Measurements from ENCODE around the gene TLCD3A.

The TLCD3A gene

GRCh38 chr17:718075-718474 lies 14.3 kb upstream of the TLCD3A start:
- H4K8ac ChIP-seq (ENCODE audit: low read depth, low read length) = no peak overlapping the region
- no peak for DNase-seq
- no peak overlapping the region for H3K23ac ChIP-seq (ENCODE audit: low read length)
- H3K18ac ChIP-seq (ENCODE audit: low read length) = no peak overlapping the region
- H3K4me1 ChIP-seq (ENCODE audit: control insufficient read depth, low read depth, low read length) = no peaks in the 10 kb centered on the region
- no peak overlapping the region for H2BK120ac ChIP-seq (ENCODE audit: low read depth, low read length)
- WGBS (ENCODE audit: extremely low coverage, insufficient coverage, low lambda C conversion rate) = no CpG with 5 or more reads among the region's 5 CpGs
- H3K36me3 ChIP-seq (ENCODE audit: control insufficient read depth, insufficient read depth, low read length) = no peaks in the 10 kb centered on the region
- no peak overlapping the region for H3K27ac ChIP-seq (ENCODE audit: low read depth, low read length)
- no peak overlapping the region for H2AK5ac ChIP-seq (ENCODE audit: low read length)
- no peak overlapping the region for H3K4ac ChIP-seq (ENCODE audit: low read depth, low read length)
- no peaks in the 10 kb centered on the region for H3K27me3 ChIP-seq (ENCODE audit: insufficient read depth, low read length, poor library complexity)
- no peak overlapping the region for H4K5ac ChIP-seq (ENCODE audit: low read length)
- H3K79me2 ChIP-seq (ENCODE audit: control insufficient read depth, insufficient read depth, low read length) = peaks cover 5% of the 10 kb centered on the region
- no peak overlapping the region for H3K56ac ChIP-seq (ENCODE audit: low read length)
- no peak overlapping the region for H2BK15ac ChIP-seq (replicated peaks; ENCODE audit: low read depth)
- no peak overlapping the region for H3K9ac ChIP-seq (ENCODE audit: low read length)
- H3K4me2 ChIP-seq (ENCODE audit: low read length) = no peak overlapping the region
- peaks cover 3% of the 10 kb centered on the region for H3K79me1 ChIP-seq (ENCODE audit: low read length)
- no peak overlapping the region for H3K4me3 ChIP-seq (ENCODE audit: low read length)
- no peak overlapping the region for H2BK5ac ChIP-seq (ENCODE audit: low read length)

GRCh38 chr17:720706-721539 lies 11.5 kb upstream of the TLCD3A start:
- H2BK15ac ChIP-seq (replicated peaks; ENCODE audit: low read depth) = no peak overlapping the region
- H3K79me2 ChIP-seq (ENCODE audit: control insufficient read depth, insufficient read depth, low read length) = no peaks in the 10 kb centered on the region
- H3K4me1 ChIP-seq (ENCODE audit: control insufficient read depth, low read depth, low read length) = no peaks in the 10 kb centered on the region
- no peak overlapping the region for H4K8ac ChIP-seq (ENCODE audit: low read depth, low read length)
- H3K56ac ChIP-seq (ENCODE audit: low read length) = no peak overlapping the region
- H2AK5ac ChIP-seq (ENCODE audit: low read length) = no peak overlapping the region
- no peaks in the 10 kb centered on the region for H3K79me1 ChIP-seq (ENCODE audit: low read length)
- no peak overlapping the region for H2BK5ac ChIP-seq (ENCODE audit: low read length)
- H3K27ac ChIP-seq (ENCODE audit: low read depth, low read length) = no peak overlapping the region
- no peak overlapping the region for H3K4me3 ChIP-seq (ENCODE audit: low read length)
- H2BK120ac ChIP-seq (ENCODE audit: low read depth, low read length) = no peak overlapping the region
- no peak overlapping the region for H3K4ac ChIP-seq (ENCODE audit: low read depth, low read length)
- H3K23ac ChIP-seq (ENCODE audit: low read length) = no peak overlapping the region
- WGBS (ENCODE audit: extremely low coverage, insufficient coverage, low lambda C conversion rate) = no CpG with 5 or more reads among the region's 13 CpGs
- no peak overlapping the region for H3K9ac ChIP-seq (ENCODE audit: low read length)
- H3K18ac ChIP-seq (ENCODE audit: low read length) = no peak overlapping the region
- H3K36me3 ChIP-seq (ENCODE audit: control insufficient read depth, insufficient read depth, low read length) = no peaks in the 10 kb centered on the region
- DNase-seq = no peak
- H3K4me2 ChIP-seq (ENCODE audit: low read length) = no peak overlapping the region
- no peak overlapping the region for H4K5ac ChIP-seq (ENCODE audit: low read length)
- H3K27me3 ChIP-seq (ENCODE audit: insufficient read depth, low read length, poor library complexity) = no peaks in the 10 kb centered on the region

- H2BK15ac ChIP-seq (replicated peaks; ENCODE audit: low read depth) = no peak overlapping the region
- peaks cover 2% of the 10 kb centered on the region for H3K4me1 ChIP-seq (ENCODE audit: control insufficient read depth, low read depth, low read length)
- H4K8ac ChIP-seq (ENCODE audit: low read depth, low read length) = no peak overlapping the region
- no peaks in the 10 kb centered on the region for H3K79me1 ChIP-seq (ENCODE audit: low read length)
- H4K5ac ChIP-seq (ENCODE audit: low read length) = no peak overlapping the region
- H2BK5ac ChIP-seq (ENCODE audit: low read length) = no peak overlapping the region
- H2BK120ac ChIP-seq (ENCODE audit: low read depth, low read length) = no peak overlapping the region
- H3K27me3 ChIP-seq (ENCODE audit: insufficient read depth, low read length, poor library complexity) = no peaks in the 10 kb centered on the region
- H3K56ac ChIP-seq (ENCODE audit: low read length) = no peak overlapping the region
- H2AK5ac ChIP-seq (ENCODE audit: low read length) = no peak overlapping the region
- WGBS (ENCODE audit: extremely low coverage, insufficient coverage, low lambda C conversion rate) = no CpG with 5 or more reads among the region's 5 CpGs
- no peaks in the 10 kb centered on the region for H3K79me2 ChIP-seq (ENCODE audit: control insufficient read depth, insufficient read depth, low read length)
- no peak overlapping the region for H3K23ac ChIP-seq (ENCODE audit: low read length)
- no peak overlapping the region for H3K9ac ChIP-seq (ENCODE audit: low read length)
- no peak for DNase-seq
- no peak overlapping the region for H3K27ac ChIP-seq (ENCODE audit: low read depth, low read length)
- H3K4ac ChIP-seq (ENCODE audit: low read depth, low read length) = no peak overlapping the region
- no peak overlapping the region for H3K4me3 ChIP-seq (ENCODE audit: low read length)
- H3K36me3 ChIP-seq (ENCODE audit: control insufficient read depth, insufficient read depth, low read length) = no peaks in the 10 kb centered on the region
- no peak overlapping the region for H3K18ac ChIP-seq (ENCODE audit: low read length)
- H3K4me2 ChIP-seq (ENCODE audit: low read length) = no peak overlapping the region
Measured at GRCh38 chr17:721540-721937, 10.9 kb upstream of the TLCD3A start.

DNA sequence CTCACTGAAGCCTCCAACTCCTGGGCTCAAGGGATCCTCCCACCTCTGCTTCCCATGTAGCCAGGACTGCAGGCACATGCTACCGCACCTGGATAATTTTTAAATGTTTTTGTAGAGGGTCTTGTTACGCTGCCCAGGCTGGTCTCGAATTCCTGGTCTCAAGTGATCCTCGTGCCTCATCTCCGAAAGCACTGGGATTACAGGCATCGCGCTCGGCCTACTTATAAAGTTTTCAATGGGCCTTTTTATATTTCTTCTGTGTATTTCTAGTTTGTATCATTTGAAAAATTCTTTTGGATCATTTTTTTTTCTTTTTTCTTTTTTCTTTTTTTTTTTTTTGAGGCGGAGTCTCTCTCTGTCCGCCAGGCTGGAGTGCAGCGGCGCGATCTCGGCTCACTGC lies 7.3 kb upstream of the TLCD3A start:
- no peak overlapping the region for H4K8ac ChIP-seq (ENCODE audit: low read depth, low read length)
- H3K36me3 ChIP-seq (ENCODE audit: control insufficient read depth, insufficient read depth, low read length) = no peaks in the 10 kb centered on the region
- no peak overlapping the region for H2BK120ac ChIP-seq (ENCODE audit: low read depth, low read length)
- H3K4me2 ChIP-seq (ENCODE audit: low read length) = no peak overlapping the region
- H3K27ac ChIP-seq (ENCODE audit: low read depth, low read length) = no peak overlapping the region
- no peak overlapping the region for H3K4me3 ChIP-seq (ENCODE audit: low read length)
- no peak overlapping the region for H2AK5ac ChIP-seq (ENCODE audit: low read length)
- no CpG with 5 or more reads among the region's 14 CpGs for WGBS (ENCODE audit: extremely low coverage, insufficient coverage, low lambda C conversion rate)
- H3K79me1 ChIP-seq (ENCODE audit: low read length) = no peaks in the 10 kb centered on the region
- peaks cover 4% of the 10 kb centered on the region for H3K4me1 ChIP-seq (ENCODE audit: control insufficient read depth, low read depth, low read length)
- H3K18ac ChIP-seq (ENCODE audit: low read length) = no peak overlapping the region
- H3K9ac ChIP-seq (ENCODE audit: low read length) = no peak overlapping the region
- no peak overlapping the region for H2BK5ac ChIP-seq (ENCODE audit: low read length)
- DNase-seq = no peak
- no peaks in the 10 kb centered on the region for H3K27me3 ChIP-seq (ENCODE audit: insufficient read depth, low read length, poor library complexity)
- no peak overlapping the region for H3K4ac ChIP-seq (ENCODE audit: low read depth, low read length)
- H3K56ac ChIP-seq (ENCODE audit: low read length) = no peak overlapping the region
- H4K5ac ChIP-seq (ENCODE audit: low read length) = no peak overlapping the region
- H3K23ac ChIP-seq (ENCODE audit: low read length) = no peak overlapping the region
- H2BK15ac ChIP-seq (replicated peaks; ENCODE audit: low read depth) = no peak overlapping the region
- no peaks in the 10 kb centered on the region for H3K79me2 ChIP-seq (ENCODE audit: control insufficient read depth, insufficient read depth, low read length)

GRCh38 chr17:725746-726145 lies 6.7 kb upstream of the TLCD3A start:
- Histone ChIP-seq H4K5ac (ENCODE audit: low read length) (no peak overlapping the region), H2BK5ac (ENCODE audit: low read length) (no peak overlapping the region), H3K36me3 (ENCODE audit: control insufficient read depth, insufficient read depth, low read length) (no peaks in the 10 kb centered on the region), H3K23ac (ENCODE audit: low read length) (no peak overlapping the region), H3K4ac (ENCODE audit: low read depth, low read length) (no peak overlapping the region), H3K4me3 (ENCODE audit: low read length) (no peak overlapping the region), H3K9ac (ENCODE audit: low read length) (peak overlapping the region; percentile 32), H3K56ac (ENCODE audit: low read length) (peak overlapping the region; percentile 34), H2AK5ac (ENCODE audit: low read length) (no peak overlapping the region), H3K27me3 (ENCODE audit: insufficient read depth, low read length, poor library complexity) (no peaks in the 10 kb centered on the region), H4K8ac (ENCODE audit: low read depth, low read length) (no peak overlapping the region), H3K79me1 (ENCODE audit: low read length) (no peaks in the 10 kb centered on the region), H3K18ac (ENCODE audit: low read length) (no peak overlapping the region), H3K4me2 (ENCODE audit: low read length) (no peak overlapping the region), H3K27ac (ENCODE audit: low read depth, low read length) (no peak overlapping the region), H2BK120ac (ENCODE audit: low read depth, low read length) (no peak overlapping the region), H3K79me2 (ENCODE audit: control insufficient read depth, insufficient read depth, low read length) (no peaks in the 10 kb centered on the region), H2BK15ac (replicated peaks; ENCODE audit: low read depth) (no peak overlapping the region), H3K4me1 (ENCODE audit: control insufficient read depth, low read depth, low read length) (peaks cover 4% of the 10 kb centered on the region)
- no CpG with 5 or more reads among the region's 12 CpGs for WGBS (ENCODE audit: extremely low coverage, insufficient coverage, low lambda C conversion rate)
- peak; percentile 49 for DNase-seq

All from mesendoderm (in vitro differentiated cells).